Astrocyte of the hippocampus (primary cell): ENCODE results near the gene NKAIN1.
A peak's percentile ranks its signal among the peaks of the same experiment; 100 is the strongest.

Experiments
- DNase-seq: peaks from one replicate; pipeline ENCODE4 v3.0.0; 2011; ENCODE audit warnings: low read depth, low spot score

NKAIN1 gene

GRCh38 chr1:31234123-31234708, 5.5 kb downstream of the NKAIN1 start:
- DNase-seq = no peak

- DNase-seq = no peak
Observed at GRCh38 chr1:31232689-31233088, 7.0 kb downstream of the NKAIN1 start.

GRCh38 chr1:31231802-31232201, 7.9 kb downstream of the NKAIN1 start:
- no peak for DNase-seq

GRCh38 chr1:31230378-31230777, 9.3 kb downstream of the NKAIN1 start:
- DNase-seq = no peak

- DNase-seq = no peak
Observed at GRCh38 chr1:31228986-31229385, 10.7 kb downstream of the NKAIN1 start.

GRCh38 chr1:31227891-31228568, 11.7 kb downstream of the NKAIN1 start:
- DNase-seq = peak; percentile 63

- no peak for DNase-seq
Observed at GRCh38 chr1:31224068-31224467, 15.6 kb downstream of the NKAIN1 start.

GRCh38 chr1:31222176-31222575, 17.5 kb downstream of the NKAIN1 start:
- no peak for DNase-seq

- no peak for DNase-seq
Observed at GRCh38 chr1:31221072-31221471, 18.6 kb downstream of the NKAIN1 start.

GRCh38 chr1:31219489-31219888, 20.2 kb downstream of the NKAIN1 start:
- no peak for DNase-seq

GRCh38 chr1:31218705-31219104, 21.0 kb downstream of the NKAIN1 start:
- no peak for DNase-seq

- DNase-seq = peak; percentile 59
Observed at GRCh38 chr1:31216016-31216415, 23.7 kb downstream of the NKAIN1 start.

GRCh38 chr1:31215065-31215570, 24.6 kb downstream of the NKAIN1 start:
- no peak for DNase-seq

- no peak for DNase-seq
Observed at GRCh38 chr1:31214316-31215064, 25.2 kb downstream of the NKAIN1 start.

GRCh38 chr1:31208361-31208945, 31.2 kb downstream of the NKAIN1 start:
- DNase-seq = no peak

- DNase-seq = no peak
Observed at GRCh38 chr1:31207569-31207968, 32.1 kb downstream of the NKAIN1 start.

GRCh38 chr1:31207046-31207445, 32.6 kb downstream of the NKAIN1 start:
- no peak for DNase-seq

GRCh38 chr1:31203215-31203614, 36.5 kb downstream of the NKAIN1 start:
- peak; percentile 28 for DNase-seq

GRCh38 chr1:31201931-31202360, 37.7 kb downstream of the NKAIN1 start:
- no peak for DNase-seq

GRCh38 chr1:31199949-31200348, 39.7 kb downstream of the NKAIN1 start:
- no peak for DNase-seq

GRCh38 chr1:31199236-31199790, 40.4 kb downstream of the NKAIN1 start:
- DNase-seq = no peak

GRCh38 chr1:31198600-31198999, 41.1 kb downstream of the NKAIN1 start:
- DNase-seq = no peak
